HL-60 (cell line): ENCODE results near the gene DVL1.

Source experiments
- CTCF ChIP-seq: IDR thresholded peaks from one replicate; pipeline ENCODE4 v1.5.1; 2011; ENCODE audit warnings: low read length, control low read depth, inconsistent platforms; ENCODE audit not compliant: insufficient read depth
- GABPA ChIP-seq: IDR thresholded peaks from 2 replicates; pipeline ENCODE4 v1.6.1; 2012; ENCODE audit warnings: low read depth

- no peak for TF ChIP-seq CTCF
- no peak for TF ChIP-seq GABPA
Observed at GRCh38 chr1:1294250-1294890, 54.8 kb downstream of the DVL1 start.
